NT2/D1 (cell line): ENCODE measurements around the gene RFPL4AL1.

Source experiments
- DNase-seq: peaks from one replicate; pipeline ENCODE4 v3.0.0-alpha.2; 2011; ENCODE audit warnings: low read depth, low spot score
- H3K27me3 ChIP-seq: 2 replicates; pipeline ENCODE4 v1.6.0; 2011; ENCODE audit warnings: mild to moderate bottlenecking; ENCODE audit not compliant: insufficient read length, insufficient read depth
- H3K36me3 ChIP-seq: 2 replicates; pipeline ENCODE4 v1.6.1; 2011; ENCODE audit warnings: mild to moderate bottlenecking, low read length, mixed read lengths; ENCODE audit not compliant: insufficient read depth, insufficient read length
- H3K4me1 ChIP-seq: 2 replicates; pipeline ENCODE4 v1.5.1; 2011; ENCODE audit not compliant: insufficient read depth, insufficient read length
- H3K4me3 ChIP-seq: 2 replicates; pipeline ENCODE4 v1.5.1; 2011; ENCODE audit warnings: low read depth; ENCODE audit not compliant: insufficient read length
- H3K9ac ChIP-seq: 2 replicates; pipeline ENCODE4 v1.6.0; 2011; ENCODE audit warnings: low read depth; ENCODE audit not compliant: insufficient read length
- H3K9me3 ChIP-seq: 2 replicates; pipeline ENCODE4 v1.5.1; 2011; ENCODE audit warnings: mild to moderate bottlenecking, low read length; ENCODE audit not compliant: insufficient read depth
- SUZ12 ChIP-seq: IDR thresholded peaks from 2 replicates; pipeline ENCODE4 v1.6.1; 2011; ENCODE audit not compliant: insufficient read length, insufficient read depth; ENCODE audit errors: extremely low read depth
- YY1 ChIP-seq: IDR thresholded peaks from 2 replicates; pipeline ENCODE4 v1.6.1; 2011; ENCODE audit not compliant: insufficient read length, insufficient read depth
- ZNF274 ChIP-seq: IDR thresholded peaks from 2 replicates; pipeline ENCODE4 v1.6.1; 2011; ENCODE audit warnings: mild to moderate bottlenecking, low read depth, low read length

RFPL4AL1 gene

DNA sequence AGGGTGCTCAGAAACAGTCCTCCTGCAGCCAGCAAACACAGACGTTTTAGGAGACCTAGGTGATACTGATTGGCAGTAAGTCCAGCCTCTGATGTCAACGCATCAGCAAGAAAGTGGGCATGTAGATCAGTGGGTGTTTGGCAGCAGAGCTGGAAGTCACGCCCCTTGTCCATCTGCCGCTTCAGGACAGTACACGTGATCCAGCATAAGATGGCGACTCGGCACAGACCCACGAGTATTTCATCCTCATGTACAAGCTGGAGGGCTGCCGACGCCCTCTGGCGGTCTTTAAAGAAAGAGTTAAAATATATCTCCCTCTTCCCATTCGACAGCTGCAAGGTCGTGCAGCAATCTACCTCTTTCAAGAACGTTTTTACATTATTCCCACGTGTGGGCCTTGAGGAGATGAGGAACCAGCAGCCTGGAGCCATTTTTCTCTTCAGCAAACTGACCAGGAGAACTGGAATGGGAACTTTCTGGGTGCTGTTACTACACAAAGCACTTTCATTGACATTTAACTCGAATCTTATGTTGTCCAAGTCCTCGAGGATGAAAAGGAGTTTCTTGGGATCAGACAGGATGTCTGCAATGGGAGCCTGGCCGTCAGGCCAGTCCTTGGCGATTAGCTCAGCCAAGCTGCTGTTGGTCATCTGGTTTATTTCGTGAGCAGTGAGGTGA is 40.6 kb downstream of the RFPL4AL1 start:
- peaks cover 5% of the 10 kb centered on the region; the same call in 1 of the 2 replicates for H3K9me3 ChIP-seq
- H3K9ac ChIP-seq, result no peak overlapping the region
- no peaks in the 10 kb centered on the region for H3K36me3 ChIP-seq
- H3K4me1 ChIP-seq, result no peaks in the 10 kb centered on the region
- DNase-seq, result peak; percentile 75
- TF ChIP-seq YY1, result peak; percentile 48
- no peak for TF ChIP-seq SUZ12
- H3K4me3 ChIP-seq, result no peak overlapping the region
- H3K27me3 ChIP-seq, result no peaks in the 10 kb centered on the region

- TF ChIP-seq ZNF274 (no peak), SUZ12 (no peak), YY1 (no peak)
- Histone ChIP-seq H3K4me3 (no peak overlapping the region), H3K4me1 (no peaks in the 10 kb centered on the region), H3K9ac (no peak overlapping the region), H3K27me3 (no peaks in the 10 kb centered on the region), H3K9me3 (peaks cover 8% of the 10 kb centered on the region; the same call in 1 of the 2 replicates), H3K36me3 (no peaks in the 10 kb centered on the region)
- no peak for DNase-seq
These were observed 42.4 kb downstream of the RFPL4AL1 start for GRCh38 chr19:55811340-55811739.

DNA sequence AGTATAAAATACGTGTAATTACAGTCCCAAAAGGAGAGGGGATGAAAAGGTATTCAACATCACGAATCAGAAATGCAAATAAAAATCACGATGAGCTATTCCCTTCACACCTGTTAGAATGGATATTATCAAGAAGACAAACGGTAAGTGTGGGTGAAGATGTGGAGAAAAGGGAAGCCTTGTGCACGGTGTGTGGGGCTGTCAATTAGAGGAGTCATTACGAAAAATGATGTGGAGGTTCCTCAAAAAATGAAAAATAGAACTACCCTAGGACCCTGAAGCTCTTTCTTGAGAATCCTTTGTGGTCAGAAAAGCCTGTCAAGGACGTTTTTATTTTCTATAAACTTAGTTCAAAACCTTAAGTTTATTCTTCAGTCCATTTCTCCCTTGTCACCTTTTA is 43.5 kb downstream of the RFPL4AL1 start:
- TF ChIP-seq SUZ12, result no peak
- no peak for TF ChIP-seq YY1
- no peak for TF ChIP-seq ZNF274
- no peak for DNase-seq
- no peaks in the 10 kb centered on the region for H3K4me1 ChIP-seq

DNA sequence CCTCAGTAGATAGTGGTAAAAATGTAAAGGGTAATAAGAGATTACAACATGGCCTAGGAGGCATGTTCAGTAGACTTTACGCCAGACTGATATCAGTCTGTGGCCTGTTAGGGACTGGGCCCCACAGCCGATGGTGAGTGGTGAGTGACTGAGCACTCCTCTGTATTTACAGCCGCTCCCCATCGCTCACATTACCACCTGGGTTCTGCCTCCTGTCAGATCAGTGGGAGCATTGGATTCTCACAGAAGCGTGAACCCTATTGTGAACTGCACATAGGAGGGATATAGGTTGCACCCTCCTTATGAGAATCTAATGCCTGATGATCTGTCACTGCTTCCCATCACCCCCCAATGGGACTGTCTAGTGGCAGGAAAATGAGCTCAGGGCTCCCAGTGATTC is 45.0 kb downstream of the RFPL4AL1 start:
- no peaks in the 10 kb centered on the region for H3K27me3 ChIP-seq
- no peak overlapping the region for H3K4me3 ChIP-seq
- H3K9ac ChIP-seq, result no peak overlapping the region
- no peak for TF ChIP-seq ZNF274
- no peak for TF ChIP-seq YY1
- TF ChIP-seq SUZ12, result no peak
- H3K4me1 ChIP-seq, result no peaks in the 10 kb centered on the region
- DNase-seq, result no peak
- no peaks in the 10 kb centered on the region for H3K36me3 ChIP-seq
- peaks cover 8% of the 10 kb centered on the region; the same call in 1 of the 2 replicates for H3K9me3 ChIP-seq

More for the DNA sequence above, 43.5 kb downstream of the RFPL4AL1 start:
- H3K27me3 ChIP-seq, result no peaks in the 10 kb centered on the region
- no peak overlapping the region for H3K4me3 ChIP-seq
- H3K9ac ChIP-seq, result no peak overlapping the region
- H3K9me3 ChIP-seq, result peaks cover 8% of the 10 kb centered on the region; the same call in 1 of the 2 replicates
- H3K36me3 ChIP-seq, result no peaks in the 10 kb centered on the region

GRCh38 chr19:55820037-55820436 is 51.1 kb downstream of the RFPL4AL1 start:
- DNase-seq, result no peak
- H3K4me3 ChIP-seq, result no peak overlapping the region

More at GRCh38 chr19:55820037-55820436, 51.1 kb downstream of the RFPL4AL1 start:
- no peaks in the 10 kb centered on the region for H3K36me3 ChIP-seq
- H3K4me1 ChIP-seq, result no peaks in the 10 kb centered on the region
- no peak overlapping the region for H3K9ac ChIP-seq
- TF ChIP-seq SUZ12 (no peak), YY1 (no peak), ZNF274 (no peak)
- H3K27me3 ChIP-seq, result no peaks in the 10 kb centered on the region
- no peaks in the 10 kb centered on the region; the same call in 1 of the 2 replicates for H3K9me3 ChIP-seq
